Smooth muscle cell (in vitro differentiated cells): ENCODE results near the gene ZNF213. TPM values are rescaled to one million over a fixed set of nuclear protein-coding genes. Genes with fewer than 3 reads are reported as not detected.
A peak's percentile ranks its signal among the peaks of the same experiment; 100 is the strongest.

ENCODE experiments used
- DNase-seq: peaks from one replicate; lab custom pipeline; 2025; ENCODE audit not compliant: unreplicated experiment; lab: John Stamatoyannopoulos, UW
- H2AFZ ChIP-seq: fragments of 200-600 bp; sonication (generic); 2 replicates; pipeline ENCODE4 v1.6.0; 2016; ENCODE audit warnings: antibody characterized with exemption, low read depth, mild to moderate bottlenecking
- H3F3A ChIP-seq: fragments of 200-600 bp; sonication (generic); 2 replicates; pipeline ENCODE4 v1.6.0; 2017; ENCODE audit warnings: antibody characterized with exemption, low read depth
- H3K27ac ChIP-seq: fragments of 200-600 bp; sonication (generic); 2 replicates; pipeline ENCODE4 v1.5.1; 2016; ENCODE audit warnings: low read depth, mild to moderate bottlenecking
- H3K27me3 ChIP-seq: fragments of 200-600 bp; sonication (generic); 2 replicates; pipeline ENCODE4 v1.6.1; 2016; ENCODE audit warnings: low read depth, mild to moderate bottlenecking
- H3K36me3 ChIP-seq: fragments of 200-600 bp; sonication (generic); 2 replicates; pipeline ENCODE4 v1.5.1; 2016; ENCODE audit warnings: low read depth
- H3K4me1 ChIP-seq: fragments of 200-600 bp; sonication (generic); 2 replicates; pipeline ENCODE4 v1.5.1; 2016; ENCODE audit warnings: low read depth
- H3K4me2 ChIP-seq: fragments of 200-600 bp; sonication (generic); 2 replicates; pipeline ENCODE4 v1.6.0; 2016; ENCODE audit warnings: mild to moderate bottlenecking
- H3K4me3 ChIP-seq: fragments of 200-600 bp; sonication (generic); 2 replicates; pipeline ENCODE4 v1.5.1; 2016; ENCODE audit warnings: mild to moderate bottlenecking
- H3K79me2 ChIP-seq: fragments of 200-600 bp; sonication (generic); 2 replicates; pipeline ENCODE4 v1.6.0; 2016; ENCODE audit warnings: low read depth, mild to moderate bottlenecking
- H3K9ac ChIP-seq: fragments of 200-600 bp; sonication (generic); 2 replicates; pipeline ENCODE4 v1.6.0; 2016; ENCODE audit warnings: low read depth
- H3K9me3 ChIP-seq: fragments of 200-600 bp; sonication (generic); replicated peaks from 2 replicates; pipeline ENCODE4 v1.5.1; 2016; ENCODE audit warnings: low read depth
- H4K20me1 ChIP-seq: fragments of 200-600 bp; sonication (generic); 2 replicates; pipeline ENCODE4 v1.6.0; 2016; ENCODE audit warnings: low read depth
- WGBS: methylation state at CpG from one replicate; pipeline ENCODE4 v1.1.7; 2016; ENCODE audit warnings: low lambda C conversion rate; 5-methylcytosine and 5-hydroxymethylcytosine counted together
- polyA plus RNA-seq: library from polyadenylated mRNA; unstranded; fragments of >200 nt; fragmentation: Nextera tagmentation; extraction: Ambion mirVana; gene quantifications from 2 replicates; pipeline ENCODE4 v1.2.1, GENCODE V29; 2016
- total RNA-seq: library from RNA; depleted of rRNA; stranded (reverse); fragments of >200 nt; gene quantifications from 2 replicates; pipeline ENCODE4 v1.2.3, GENCODE V29; 2014
- TF ChIP-seq, protein P1 (sequence below): fragments of 200-600 bp; sonication (generic); IDR thresholded peaks from 2 replicates; pipeline ENCODE4 v1.5.1; 2017; ENCODE audit warnings: borderline replicate concordance, mild to moderate bottlenecking, antibody characterized with exemption; ENCODE audit not compliant: insufficient read depth, poor library complexity, severe bottlenecking

ZNF213 gene
- total and polyA plus RNA-seq, 2 experiments from 2014 or later, result 9.2 to 9.6 TPM

DNA sequence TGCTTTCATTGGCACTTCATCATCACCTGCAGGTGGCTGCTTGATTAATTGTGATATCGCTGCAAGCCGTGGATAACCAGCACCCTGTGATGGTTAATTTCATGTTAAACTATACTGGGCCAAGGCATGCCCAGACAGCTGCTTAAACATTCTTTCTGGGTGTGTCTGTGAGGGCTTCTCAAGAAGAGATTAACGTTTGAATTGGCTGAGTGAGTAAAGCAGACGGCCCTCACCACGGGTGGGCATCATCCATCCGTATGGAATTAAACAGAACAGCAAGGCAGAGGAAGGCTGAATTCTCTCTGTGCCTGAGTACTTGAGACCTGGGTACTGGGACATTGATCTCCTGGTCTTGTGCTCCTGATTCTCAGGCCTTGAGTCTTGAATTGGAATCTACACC lies 7.1 kb upstream of the ZNF213 start:
- H3K4me1 ChIP-seq, result peaks cover 9% of the 10 kb centered on the region
- H3K9ac ChIP-seq, result no peak overlapping the region
- no peak for DNase-seq
- no peaks in the 10 kb centered on the region for H3K9me3 ChIP-seq
- no peaks in the 10 kb centered on the region for H3K36me3 ChIP-seq
- 80% methylated on average over 6 of the region's 6 CpGs for WGBS
- peaks cover 12% of the 10 kb centered on the region for H3F3A ChIP-seq
- no peak overlapping the region for H3K27ac ChIP-seq
- peaks cover 7% of the 10 kb centered on the region for H3K79me2 ChIP-seq
- no peak overlapping the region for H3K4me3 ChIP-seq
- H4K20me1 ChIP-seq, result peaks cover 5% of the 10 kb centered on the region
- TF ChIP-seq, protein P1, sequence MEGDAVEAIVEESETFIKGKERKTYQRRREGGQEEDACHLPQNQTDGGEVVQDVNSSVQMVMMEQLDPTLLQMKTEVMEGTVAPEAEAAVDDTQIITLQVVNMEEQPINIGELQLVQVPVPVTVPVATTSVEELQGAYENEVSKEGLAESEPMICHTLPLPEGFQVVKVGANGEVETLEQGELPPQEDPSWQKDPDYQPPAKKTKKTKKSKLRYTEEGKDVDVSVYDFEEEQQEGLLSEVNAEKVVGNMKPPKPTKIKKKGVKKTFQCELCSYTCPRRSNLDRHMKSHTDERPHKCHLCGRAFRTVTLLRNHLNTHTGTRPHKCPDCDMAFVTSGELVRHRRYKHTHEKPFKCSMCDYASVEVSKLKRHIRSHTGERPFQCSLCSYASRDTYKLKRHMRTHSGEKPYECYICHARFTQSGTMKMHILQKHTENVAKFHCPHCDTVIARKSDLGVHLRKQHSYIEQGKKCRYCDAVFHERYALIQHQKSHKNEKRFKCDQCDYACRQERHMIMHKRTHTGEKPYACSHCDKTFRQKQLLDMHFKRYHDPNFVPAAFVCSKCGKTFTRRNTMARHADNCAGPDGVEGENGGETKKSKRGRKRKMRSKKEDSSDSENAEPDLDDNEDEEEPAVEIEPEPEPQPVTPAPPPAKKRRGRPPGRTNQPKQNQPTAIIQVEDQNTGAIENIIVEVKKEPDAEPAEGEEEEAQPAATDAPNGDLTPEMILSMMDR, result no peak
- no peaks in the 10 kb centered on the region for H3K27me3 ChIP-seq
- no peak overlapping the region for H2AFZ ChIP-seq
- no peak overlapping the region for H3K4me2 ChIP-seq

DNA sequence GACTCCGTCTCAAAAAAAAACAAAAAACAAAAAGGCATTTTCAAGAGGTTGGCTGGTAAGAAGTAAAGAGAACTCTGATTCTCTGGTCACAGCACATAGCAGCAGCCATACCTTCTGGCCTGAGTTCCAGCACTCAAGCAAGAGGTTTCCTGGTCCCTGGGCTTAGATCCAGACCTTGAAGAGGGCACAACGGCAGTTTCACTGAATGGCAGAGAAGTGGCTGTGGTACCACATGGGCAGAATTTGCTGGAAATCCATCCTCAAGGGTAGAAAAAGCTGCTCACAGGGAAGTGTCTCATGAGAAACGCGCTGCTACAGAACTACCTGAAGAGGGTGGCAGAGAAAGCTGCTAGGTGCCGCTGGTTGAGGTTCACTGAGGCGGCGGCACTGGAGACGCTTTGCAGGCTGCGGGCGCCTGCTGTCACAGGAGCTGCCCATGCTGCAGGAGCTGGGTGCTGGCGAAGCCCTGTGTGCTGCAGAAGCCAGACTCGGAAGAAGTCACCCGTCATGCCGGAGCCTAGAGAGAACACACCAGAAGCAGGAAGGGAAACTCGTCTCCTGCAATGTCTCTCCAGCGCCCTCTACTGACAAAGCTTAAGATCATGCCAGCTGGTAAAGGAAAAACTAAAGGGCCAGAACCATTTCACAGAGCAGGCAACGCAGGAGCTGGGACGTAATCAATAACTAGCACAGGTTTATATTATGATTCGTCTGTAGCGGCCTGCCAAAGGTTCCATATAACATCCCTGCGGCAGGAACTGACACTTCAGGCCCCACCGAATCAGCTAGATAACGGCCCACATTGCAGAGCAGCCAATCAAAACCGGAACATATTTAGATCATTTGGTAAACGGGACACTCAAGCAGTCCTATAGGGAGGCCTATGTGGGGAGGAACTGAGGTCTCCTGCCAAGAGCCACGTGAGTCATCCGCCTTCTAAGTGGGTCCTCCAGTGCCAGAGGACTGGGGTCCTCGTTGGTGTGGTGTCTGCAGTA lies 5.4 kb upstream of the ZNF213 start:
- no peaks in the 10 kb centered on the region for H3K27me3 ChIP-seq
- 53% methylated on average over 28 of the region's 28 CpGs for WGBS
- peaks cover 8% of the 10 kb centered on the region for H4K20me1 ChIP-seq
- no peak overlapping the region for H3K9ac ChIP-seq
- no peaks in the 10 kb centered on the region for H3K9me3 ChIP-seq
- H3K79me2 ChIP-seq, result peaks cover 24% of the 10 kb centered on the region
- no peak overlapping the region for H2AFZ ChIP-seq
- DNase-seq, result peak; percentile 13
- peak overlapping the region; percentile 22 for H3K4me3 ChIP-seq
- H3F3A ChIP-seq, result peaks cover 12% of the 10 kb centered on the region
- peak overlapping the region; percentile 80 for H3K4me2 ChIP-seq
- H3K36me3 ChIP-seq, result no peaks in the 10 kb centered on the region
- TF ChIP-seq, protein P1, result peak; percentile 72
- peak overlapping the region; percentile 3 for H3K27ac ChIP-seq
- peaks cover 15% of the 10 kb centered on the region for H3K4me1 ChIP-seq

DNA sequence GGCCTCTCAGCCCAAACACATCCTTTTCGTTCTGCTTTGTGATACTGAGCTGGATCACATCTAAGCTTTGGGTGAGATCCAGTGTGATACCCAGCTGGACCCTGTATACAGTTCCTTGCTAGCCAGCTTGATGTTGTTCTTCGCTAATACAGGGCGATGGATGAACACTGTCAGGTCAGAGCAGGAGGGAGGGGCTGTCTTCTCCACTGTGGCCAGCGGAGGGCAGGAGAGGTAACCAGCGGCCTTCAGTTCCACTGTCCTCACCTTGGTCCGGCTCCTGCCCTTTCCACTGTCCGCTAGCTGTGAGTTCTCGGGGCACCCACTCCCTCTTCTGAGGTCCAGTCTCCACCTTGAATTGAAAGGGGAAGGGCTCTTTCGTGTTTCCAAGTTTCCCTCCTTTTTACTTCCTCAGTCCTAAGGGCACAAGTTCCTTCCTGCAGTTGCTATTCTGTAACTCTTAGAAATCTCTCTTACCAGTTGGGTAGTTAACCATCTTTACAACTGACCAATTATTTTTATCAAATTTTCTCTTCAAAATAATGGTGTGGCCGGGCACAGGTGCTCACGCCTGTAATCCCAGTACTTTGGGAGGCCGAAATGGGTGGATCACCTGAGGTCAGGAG lies 3.0 kb upstream of the ZNF213 start:
- H3K36me3 ChIP-seq, result no peaks in the 10 kb centered on the region
- H3K27me3 ChIP-seq, result no peaks in the 10 kb centered on the region
- no peak for DNase-seq
- H2AFZ ChIP-seq, result no peak overlapping the region
- peaks cover 8% of the 10 kb centered on the region for H4K20me1 ChIP-seq
- H3K79me2 ChIP-seq, result peaks cover 43% of the 10 kb centered on the region
- no peaks in the 10 kb centered on the region for H3K9me3 ChIP-seq
- H3K9ac ChIP-seq, result no peak overlapping the region
- TF ChIP-seq, protein P1, result peak; percentile 40
- peaks cover 15% of the 10 kb centered on the region for H3K4me1 ChIP-seq
- 82% methylated on average over 12 of the region's 12 CpGs for WGBS
- no peak overlapping the region for H3K27ac ChIP-seq
- H3K4me3 ChIP-seq, result no peak overlapping the region
- no peak overlapping the region for H3K4me2 ChIP-seq
- peaks cover 8% of the 10 kb centered on the region for H3F3A ChIP-seq
